Measurements from ENCODE around the gene MTA2.

The MTA2 gene

DNA sequence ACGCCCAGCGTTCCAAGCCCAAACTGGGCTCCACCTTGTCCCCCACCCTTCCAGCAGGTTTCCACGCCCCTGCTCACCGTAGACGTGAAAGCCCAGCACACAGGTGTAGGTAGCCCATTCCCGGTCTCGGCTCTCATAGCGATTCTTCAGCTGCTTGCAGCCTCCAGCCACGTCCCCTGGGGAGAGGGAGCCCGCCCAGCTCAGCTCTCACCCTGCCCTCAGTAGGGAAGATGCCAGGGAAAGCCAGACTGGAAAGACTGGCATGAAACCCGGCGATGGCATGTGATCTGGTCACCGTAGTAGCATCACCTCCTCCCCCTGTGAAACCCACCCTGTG, 1.4 kb upstream of the MTA2 start:
- no peak for TF ChIP-seq GLIS3 (CRISPR knock-in tag; IDR thresholded peaks at IDR 0.05)
- no peak for TF ChIP-seq ESRRG (CRISPR knock-in tag; IDR thresholded peaks at IDR 0.05)
- TF ChIP-seq ISL1 (CRISPR knock-in tag; IDR thresholded peaks at IDR 0.05): no peak
- TF ChIP-seq ZNF565 (CRISPR knock-in tag; conservative IDR thresholded peaks at IDR 0.05; ENCODE audit: low read depth): no peak
- no peak for TF ChIP-seq ZNF8 (CRISPR knock-in tag; IDR thresholded peaks at IDR 0.05)
- TF ChIP-seq, protein P1, sequence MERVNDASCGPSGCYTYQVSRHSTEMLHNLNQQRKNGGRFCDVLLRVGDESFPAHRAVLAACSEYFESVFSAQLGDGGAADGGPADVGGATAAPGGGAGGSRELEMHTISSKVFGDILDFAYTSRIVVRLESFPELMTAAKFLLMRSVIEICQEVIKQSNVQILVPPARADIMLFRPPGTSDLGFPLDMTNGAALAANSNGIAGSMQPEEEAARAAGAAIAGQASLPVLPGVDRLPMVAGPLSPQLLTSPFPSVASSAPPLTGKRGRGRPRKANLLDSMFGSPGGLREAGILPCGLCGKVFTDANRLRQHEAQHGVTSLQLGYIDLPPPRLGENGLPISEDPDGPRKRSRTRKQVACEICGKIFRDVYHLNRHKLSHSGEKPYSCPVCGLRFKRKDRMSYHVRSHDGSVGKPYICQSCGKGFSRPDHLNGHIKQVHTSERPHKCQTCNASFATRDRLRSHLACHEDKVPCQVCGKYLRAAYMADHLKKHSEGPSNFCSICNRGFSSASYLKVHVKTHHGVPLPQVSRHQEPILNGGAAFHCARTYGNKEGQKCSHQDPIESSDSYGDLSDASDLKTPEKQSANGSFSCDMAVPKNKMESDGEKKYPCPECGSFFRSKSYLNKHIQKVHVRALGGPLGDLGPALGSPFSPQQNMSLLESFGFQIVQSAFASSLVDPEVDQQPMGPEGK (CRISPR knock-in tag; IDR thresholded peaks at IDR 0.05; ENCODE audit: borderline replicate concordance): no peak
- no peak for ATAC-seq

DNA sequence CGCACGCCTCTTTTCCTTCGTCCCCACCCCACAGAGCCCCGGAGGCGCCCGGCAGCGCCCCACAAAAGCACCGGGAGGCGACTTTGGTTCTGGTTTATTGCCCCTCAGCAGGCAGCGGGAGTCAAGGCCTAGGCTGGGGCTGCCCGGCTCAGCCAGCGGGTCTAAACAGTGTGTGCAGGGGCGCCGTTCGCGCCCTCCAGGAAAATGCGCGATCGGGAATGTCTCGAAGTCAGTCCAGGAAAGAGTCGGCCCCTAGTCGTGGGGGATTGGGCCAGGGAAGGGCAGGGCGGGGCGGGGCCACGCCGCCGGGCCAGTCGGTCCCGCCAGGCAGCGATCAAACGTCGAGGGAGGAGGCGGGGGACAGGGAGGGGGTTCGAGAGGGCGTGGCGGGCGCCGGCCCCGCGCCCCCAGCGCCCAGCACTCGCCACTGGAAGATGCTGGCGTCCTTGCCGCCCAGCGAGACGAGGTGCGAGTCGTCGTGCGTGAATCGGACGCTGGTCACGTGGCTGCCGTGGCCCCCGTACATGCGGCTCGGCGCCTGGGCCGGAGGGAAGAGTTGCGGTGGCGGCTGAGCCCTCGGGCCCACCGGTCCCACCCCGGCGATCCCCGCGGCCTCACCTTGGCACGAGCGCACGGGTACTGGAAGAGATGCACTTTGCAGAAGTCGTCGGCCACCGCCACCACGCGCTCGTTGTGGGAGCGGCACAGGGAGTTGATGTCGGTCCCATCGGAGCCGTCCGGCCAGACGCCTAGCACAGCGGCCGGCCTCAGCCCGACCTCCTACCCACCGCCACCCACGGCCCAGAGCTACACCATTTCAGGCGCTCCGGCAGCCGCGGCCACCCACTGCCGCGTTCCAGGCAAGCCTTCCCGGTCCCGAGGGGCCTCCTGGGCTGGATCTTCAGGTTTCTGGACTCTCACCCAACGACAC, 741 bp upstream of the MTA2 start:
- TF ChIP-seq ZFP3 (CRISPR knock-in tag; IDR thresholded peaks at IDR 0.05): no peak
- TF ChIP-seq ISL1 (CRISPR knock-in tag; IDR thresholded peaks at IDR 0.05): no peak
- TF ChIP-seq ZNF8 (CRISPR knock-in tag; IDR thresholded peaks at IDR 0.05): no peak
- TF ChIP-seq ARNTL (CRISPR knock-in tag; IDR thresholded peaks at IDR 0.05; ENCODE audit: borderline replicate concordance, low read depth): no peak
- TF ChIP-seq ZNF565 (CRISPR knock-in tag; conservative IDR thresholded peaks at IDR 0.05; ENCODE audit: low read depth): no peak
- ATAC-seq: peak; percentile 14

DNA sequence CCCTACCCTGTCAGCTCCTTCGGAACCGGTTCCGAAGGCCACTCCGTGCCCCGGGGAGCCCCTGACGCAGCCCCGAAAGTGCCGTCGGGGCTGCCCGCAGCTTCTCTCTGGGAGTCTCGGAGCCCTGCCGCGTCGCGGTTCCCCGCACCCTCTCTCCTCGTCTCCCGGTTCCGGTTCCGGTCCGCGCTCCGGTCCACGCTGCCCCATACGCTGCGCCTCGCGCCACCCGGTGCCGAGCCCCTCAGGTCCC, 618 bp downstream of the MTA2 start:
- TF ChIP-seq, protein P2, sequence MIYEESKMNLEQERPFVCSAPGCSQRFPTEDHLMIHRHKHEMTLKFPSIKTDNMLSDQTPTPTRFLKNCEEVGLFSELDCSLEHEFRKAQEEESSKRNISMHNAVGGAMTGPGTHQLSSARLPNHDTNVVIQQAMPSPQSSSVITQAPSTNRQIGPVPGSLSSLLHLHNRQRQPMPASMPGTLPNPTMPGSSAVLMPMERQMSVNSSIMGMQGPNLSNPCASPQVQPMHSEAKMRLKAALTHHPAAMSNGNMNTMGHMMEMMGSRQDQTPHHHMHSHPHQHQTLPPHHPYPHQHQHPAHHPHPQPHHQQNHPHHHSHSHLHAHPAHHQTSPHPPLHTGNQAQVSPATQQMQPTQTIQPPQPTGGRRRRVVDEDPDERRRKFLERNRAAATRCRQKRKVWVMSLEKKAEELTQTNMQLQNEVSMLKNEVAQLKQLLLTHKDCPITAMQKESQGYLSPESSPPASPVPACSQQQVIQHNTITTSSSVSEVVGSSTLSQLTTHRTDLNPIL (CRISPR knock-in tag; IDR thresholded peaks at IDR 0.05; ENCODE audit: low read depth): no peak
- no peak for TF ChIP-seq BACH2 (CRISPR knock-in tag; IDR thresholded peaks at IDR 0.05; ENCODE audit: borderline replicate concordance)
- TF ChIP-seq, protein P3, sequence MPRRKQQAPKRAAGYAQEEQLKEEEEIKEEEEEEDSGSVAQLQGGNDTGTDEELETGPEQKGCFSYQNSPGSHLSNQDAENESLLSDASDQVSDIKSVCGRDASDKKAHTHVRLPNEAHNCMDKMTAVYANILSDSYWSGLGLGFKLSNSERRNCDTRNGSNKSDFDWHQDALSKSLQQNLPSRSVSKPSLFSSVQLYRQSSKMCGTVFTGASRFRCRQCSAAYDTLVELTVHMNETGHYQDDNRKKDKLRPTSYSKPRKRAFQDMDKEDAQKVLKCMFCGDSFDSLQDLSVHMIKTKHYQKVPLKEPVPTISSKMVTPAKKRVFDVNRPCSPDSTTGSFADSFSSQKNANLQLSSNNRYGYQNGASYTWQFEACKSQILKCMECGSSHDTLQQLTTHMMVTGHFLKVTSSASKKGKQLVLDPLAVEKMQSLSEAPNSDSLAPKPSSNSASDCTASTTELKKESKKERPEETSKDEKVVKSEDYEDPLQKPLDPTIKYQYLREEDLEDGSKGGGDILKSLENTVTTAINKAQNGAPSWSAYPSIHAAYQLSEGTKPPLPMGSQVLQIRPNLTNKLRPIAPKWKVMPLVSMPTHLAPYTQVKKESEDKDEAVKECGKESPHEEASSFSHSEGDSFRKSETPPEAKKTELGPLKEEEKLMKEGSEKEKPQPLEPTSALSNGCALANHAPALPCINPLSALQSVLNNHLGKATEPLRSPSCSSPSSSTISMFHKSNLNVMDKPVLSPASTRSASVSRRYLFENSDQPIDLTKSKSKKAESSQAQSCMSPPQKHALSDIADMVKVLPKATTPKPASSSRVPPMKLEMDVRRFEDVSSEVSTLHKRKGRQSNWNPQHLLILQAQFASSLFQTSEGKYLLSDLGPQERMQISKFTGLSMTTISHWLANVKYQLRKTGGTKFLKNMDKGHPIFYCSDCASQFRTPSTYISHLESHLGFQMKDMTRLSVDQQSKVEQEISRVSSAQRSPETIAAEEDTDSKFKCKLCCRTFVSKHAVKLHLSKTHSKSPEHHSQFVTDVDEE (CRISPR knock-in tag; IDR thresholded peaks at IDR 0.05): no peak
- no peak for TF ChIP-seq ESRRG (CRISPR knock-in tag; IDR thresholded peaks at IDR 0.05)
- no peak for TF ChIP-seq ZNF8 (CRISPR knock-in tag; IDR thresholded peaks at IDR 0.05)
- TF ChIP-seq GLIS3 (CRISPR knock-in tag; IDR thresholded peaks at IDR 0.05): no peak
- TF ChIP-seq, protein P4, sequence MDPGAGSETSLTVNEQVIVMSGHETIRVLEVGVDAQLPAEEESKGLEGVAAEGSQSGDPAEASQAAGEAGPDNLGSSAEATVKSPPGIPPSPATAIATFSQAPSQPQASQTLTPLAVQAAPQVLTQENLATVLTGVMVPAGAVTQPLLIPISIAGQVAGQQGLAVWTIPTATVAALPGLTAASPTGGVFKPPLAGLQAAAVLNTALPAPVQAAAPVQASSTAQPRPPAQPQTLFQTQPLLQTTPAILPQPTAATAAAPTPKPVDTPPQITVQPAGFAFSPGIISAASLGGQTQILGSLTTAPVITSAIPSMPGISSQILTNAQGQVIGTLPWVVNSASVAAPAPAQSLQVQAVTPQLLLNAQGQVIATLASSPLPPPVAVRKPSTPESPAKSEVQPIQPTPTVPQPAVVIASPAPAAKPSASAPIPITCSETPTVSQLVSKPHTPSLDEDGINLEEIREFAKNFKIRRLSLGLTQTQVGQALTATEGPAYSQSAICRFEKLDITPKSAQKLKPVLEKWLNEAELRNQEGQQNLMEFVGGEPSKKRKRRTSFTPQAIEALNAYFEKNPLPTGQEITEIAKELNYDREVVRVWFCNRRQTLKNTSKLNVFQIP (CRISPR knock-in tag; IDR thresholded peaks at IDR 0.05; ENCODE audit: borderline replicate concordance, low read depth): no peak
- no peak for TF ChIP-seq ZNF565 (CRISPR knock-in tag; conservative IDR thresholded peaks at IDR 0.05; ENCODE audit: low read depth)
- ATAC-seq: no peak; the same call in 2 of the 3 replicates

DNA sequence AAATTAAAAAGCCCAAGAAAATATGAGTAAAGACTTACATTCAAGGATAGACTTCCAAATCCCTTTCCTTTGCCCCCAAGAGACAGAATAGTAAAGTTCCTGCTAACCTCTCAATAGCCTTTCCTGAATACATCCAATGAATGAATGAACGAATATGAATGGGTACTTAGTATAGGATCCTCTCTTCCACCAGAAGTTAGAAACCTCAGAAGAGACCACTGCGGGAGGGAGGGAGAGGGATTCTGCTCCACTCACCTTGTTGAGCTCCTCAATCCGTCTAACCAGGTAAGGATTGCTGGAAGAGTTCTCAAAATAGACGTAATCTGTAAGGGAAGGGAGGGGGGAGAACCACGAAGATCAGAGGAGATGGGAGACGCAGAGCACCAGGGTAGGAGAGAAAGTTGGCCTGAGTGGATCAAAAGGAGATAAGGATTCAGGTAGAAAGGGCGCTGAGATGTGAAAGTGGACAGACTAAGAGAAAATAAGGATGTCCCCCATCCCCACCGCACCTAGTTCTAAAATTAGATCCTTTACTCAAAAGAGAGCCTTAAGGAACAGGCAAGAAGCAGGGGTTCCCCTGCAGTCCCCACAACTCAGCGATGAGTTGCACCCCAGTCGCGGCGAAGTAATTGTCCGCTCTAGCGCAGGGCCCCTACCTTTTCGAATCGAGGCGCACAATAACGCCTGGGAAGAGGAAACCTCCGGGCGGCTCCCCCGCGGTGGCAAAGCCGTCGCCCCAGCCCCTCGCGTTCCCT, 1.1 kb downstream of the MTA2 start:
- ATAC-seq: no peak
- TF ChIP-seq ZNF8 (CRISPR knock-in tag; IDR thresholded peaks at IDR 0.05): no peak
- TF ChIP-seq ZNF565 (CRISPR knock-in tag; conservative IDR thresholded peaks at IDR 0.05; ENCODE audit: low read depth): no peak
- no peak for TF ChIP-seq BACH2 (CRISPR knock-in tag; IDR thresholded peaks at IDR 0.05; ENCODE audit: borderline replicate concordance)
- no peak for TF ChIP-seq PPARA (CRISPR knock-in tag; IDR thresholded peaks at IDR 0.05; ENCODE audit: borderline replicate concordance)
- no peak for TF ChIP-seq OSR1 (CRISPR knock-in tag; IDR thresholded peaks at IDR 0.05)
- TF ChIP-seq, protein P1 (CRISPR knock-in tag; IDR thresholded peaks at IDR 0.05; ENCODE audit: borderline replicate concordance): no peak
- no peak for TF ChIP-seq ARNTL (CRISPR knock-in tag; IDR thresholded peaks at IDR 0.05; ENCODE audit: borderline replicate concordance, low read depth)
- no peak for TF ChIP-seq ZC3H10 (CRISPR knock-in tag; IDR thresholded peaks at IDR 0.05)
- TF ChIP-seq SNAI2 (CRISPR knock-in tag; IDR thresholded peaks at IDR 0.05): no peak
- no peak for TF ChIP-seq TCF4 (CRISPR knock-in tag; IDR thresholded peaks at IDR 0.05; ENCODE audit: borderline replicate concordance)
- TF ChIP-seq, protein P5, sequence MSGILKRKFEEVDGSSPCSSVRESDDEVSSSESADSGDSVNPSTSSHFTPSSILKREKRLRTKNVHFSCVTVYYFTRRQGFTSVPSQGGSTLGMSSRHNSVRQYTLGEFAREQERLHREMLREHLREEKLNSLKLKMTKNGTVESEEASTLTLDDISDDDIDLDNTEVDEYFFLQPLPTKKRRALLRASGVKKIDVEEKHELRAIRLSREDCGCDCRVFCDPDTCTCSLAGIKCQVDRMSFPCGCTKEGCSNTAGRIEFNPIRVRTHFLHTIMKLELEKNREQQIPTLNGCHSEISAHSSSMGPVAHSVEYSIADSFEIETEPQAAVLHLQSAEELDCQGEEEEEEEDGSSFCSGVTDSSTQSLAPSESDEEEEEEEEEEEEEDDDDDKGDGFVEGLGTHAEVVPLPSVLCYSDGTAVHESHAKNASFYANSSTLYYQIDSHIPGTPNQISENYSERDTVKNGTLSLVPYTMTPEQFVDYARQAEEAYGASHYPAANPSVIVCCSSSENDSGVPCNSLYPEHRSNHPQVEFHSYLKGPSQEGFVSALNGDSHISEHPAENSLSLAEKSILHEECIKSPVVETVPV (CRISPR knock-in tag; IDR thresholded peaks at IDR 0.05): no peak
- TF ChIP-seq, protein P4 (CRISPR knock-in tag; IDR thresholded peaks at IDR 0.05; ENCODE audit: borderline replicate concordance, low read depth): no peak

All from SK-N-SH treated with all-trans-retinoic acid at 6 μM for 48 hours (cell line).